ENCODE results near the gene SEPTIN2.
"Not testable (repeated sequence)": the region's sequence is repeated elsewhere in the genome, so short reads cannot be mapped to it uniquely, and the experiment has no call there.

Gene SEPTIN2

DNA sequence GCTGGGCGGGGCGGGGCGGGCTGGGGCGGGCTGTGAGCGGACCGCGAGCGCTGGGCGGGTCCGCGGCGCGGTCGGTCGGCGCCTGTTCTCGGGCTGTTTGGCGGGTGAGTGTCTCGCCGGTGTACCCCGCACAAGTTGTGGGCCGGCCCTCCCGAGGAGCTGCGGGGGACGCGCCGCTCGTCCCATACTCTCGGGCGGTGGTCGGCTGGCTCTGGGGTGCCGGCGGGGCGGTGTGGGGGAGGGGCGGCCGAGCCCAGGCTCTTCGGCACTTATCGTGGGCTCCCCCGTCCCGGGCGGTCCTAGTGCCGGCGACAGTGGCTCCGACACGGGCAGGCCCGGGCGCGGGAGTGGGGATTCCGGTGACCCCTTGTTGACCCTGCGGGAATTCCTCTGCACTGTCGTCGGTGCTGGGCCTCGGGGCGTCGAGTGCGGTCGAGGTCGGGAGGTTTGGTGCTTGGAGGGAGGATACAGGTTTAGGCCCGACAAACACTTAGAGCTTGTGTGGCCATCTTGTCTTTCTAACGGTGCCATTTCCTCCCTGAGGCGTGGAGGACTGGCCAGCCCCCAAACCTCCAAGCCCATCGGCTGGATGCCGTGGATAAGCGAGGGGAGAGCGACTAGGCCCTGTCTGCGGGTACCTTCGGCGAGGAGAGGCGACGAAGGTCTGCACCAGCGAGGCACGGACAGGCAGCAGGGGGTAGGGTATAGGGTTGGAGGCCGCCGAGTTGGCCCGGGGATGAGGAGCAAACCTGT lies at the start of gene SEPTIN2:
SEPTIN2 (plus strand) TSS at position 47 of the 753 bp plus-strand sequence. CDS start 8,308 bp downstream, outside the sequence.
- no peak for DNase-seq (ENCODE audit: low spot score)

DNA sequence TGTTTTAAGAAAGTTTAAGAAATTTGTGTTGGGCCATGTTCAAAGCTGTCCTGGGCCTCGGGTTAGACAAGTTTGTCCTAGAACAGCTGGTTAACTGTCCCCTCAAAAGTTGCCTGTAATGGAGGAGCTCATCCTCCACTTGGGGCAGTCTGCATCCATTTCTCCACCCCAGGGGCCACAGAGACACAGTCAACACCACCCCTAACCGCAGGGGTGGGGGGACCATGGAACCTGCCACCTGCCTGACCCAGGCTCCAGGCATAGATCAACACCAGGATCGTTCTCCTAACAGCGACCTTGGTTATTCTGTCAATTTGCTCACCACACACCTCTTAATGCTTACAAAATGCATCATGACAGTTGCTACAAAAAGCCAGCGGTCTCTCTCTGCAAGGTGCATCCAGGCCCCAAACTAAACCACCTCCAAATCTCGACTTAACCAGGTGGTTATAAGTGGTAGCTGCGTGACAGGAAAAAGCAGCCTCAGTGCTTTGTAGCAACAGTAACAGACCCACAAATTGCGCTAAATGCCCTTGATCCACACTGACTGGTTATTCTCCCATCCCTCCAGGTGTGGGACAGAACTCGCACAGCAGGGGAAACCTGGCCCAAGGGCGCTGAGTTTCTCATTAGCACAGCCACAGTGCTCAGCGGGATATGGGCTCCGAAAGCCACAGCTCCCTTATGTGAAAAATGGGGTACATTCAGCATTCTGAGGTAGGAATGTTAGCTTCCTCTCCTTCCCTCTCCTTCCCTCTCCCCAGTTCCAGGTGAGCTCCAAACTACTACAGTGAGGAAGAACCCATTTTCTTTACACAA lies 48.3 kb upstream of the SEPTIN2 start:
- DNase-seq (ENCODE audit: low spot score): no peak

DNA sequence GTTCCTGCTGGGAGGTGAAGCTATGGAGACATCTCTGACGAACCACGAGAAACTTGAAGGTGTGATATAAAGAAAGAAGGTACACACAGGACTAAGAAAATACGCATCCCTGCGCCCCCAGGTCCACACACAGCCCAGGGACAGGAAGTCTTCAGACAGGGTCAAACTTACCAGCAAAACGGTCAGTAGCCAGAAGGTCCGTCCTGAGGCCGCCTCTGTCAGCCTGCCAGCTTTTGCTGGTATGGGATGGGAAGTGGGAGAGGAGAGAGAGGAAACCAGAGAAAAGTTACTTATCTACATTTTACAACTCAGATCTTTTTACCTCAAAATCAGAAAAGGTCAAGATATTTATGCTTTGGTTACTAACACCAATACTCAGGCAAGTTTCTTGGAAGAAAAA lies 47.4 kb upstream of the SEPTIN2 start:
- DNase-seq (ENCODE audit: low spot score): no peak

- DNase-seq (ENCODE audit: low spot score): no peak
Observed at GRCh38 chr2:241268716-241269445, 46.8 kb upstream of the SEPTIN2 start.

DNA sequence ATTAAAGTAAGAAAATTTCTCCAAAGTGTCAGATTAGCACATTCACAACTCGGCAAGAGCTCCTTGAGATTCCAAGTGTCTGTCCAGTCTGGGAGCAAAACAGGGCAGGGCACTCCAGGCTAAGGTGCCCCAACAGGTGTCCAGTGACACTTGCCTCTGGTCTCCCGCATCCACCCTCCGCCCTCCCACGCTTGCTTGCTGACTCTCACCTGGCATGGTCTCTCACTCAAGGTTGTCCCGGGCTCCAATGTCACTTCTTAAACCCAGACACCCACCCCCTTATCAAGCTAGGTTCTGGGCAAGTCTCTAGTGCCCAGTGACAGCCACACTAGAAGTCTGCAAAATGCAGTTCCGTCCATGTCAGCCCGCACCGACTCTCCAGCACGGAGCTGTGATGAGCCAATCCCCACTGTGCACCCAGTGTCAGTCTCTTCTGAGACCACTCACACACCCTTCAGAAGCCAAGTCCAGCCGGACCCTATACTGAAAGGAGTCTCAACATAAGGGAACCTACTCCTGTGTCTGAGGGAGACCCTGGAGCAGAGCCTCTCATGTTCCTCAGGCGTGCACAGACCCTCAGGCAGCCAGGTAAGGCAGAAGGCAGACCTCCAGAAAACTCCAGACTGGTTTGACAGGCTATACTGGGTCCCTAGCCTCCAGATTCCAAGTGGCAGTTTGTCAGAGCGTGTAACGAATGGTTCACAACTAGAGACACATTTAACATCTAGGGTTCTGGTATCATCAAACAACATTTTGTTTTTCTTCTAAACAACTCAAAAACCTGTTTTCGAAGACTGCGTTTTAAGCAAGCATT lies 45.8 kb upstream of the SEPTIN2 start:
- DNase-seq (ENCODE audit: low spot score): no peak

DNA sequence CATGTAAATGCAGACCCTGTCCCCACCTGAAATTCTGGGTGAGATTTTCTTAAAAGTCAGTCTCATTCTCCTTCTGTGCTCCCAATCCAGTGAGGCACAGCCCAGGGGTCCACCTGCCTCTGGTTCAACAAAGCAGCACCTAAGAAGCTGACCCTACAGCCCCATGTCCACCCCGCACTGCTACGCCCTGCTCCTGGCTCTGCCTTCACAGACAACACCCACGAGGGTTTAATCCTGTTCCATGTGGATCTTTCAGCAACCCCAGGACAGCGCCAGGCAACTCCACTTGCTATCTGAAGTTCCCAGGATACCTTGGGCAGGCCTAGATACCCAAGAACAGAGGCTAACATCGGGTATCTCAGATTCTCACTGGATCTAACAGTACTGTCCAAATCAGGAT lies 45.2 kb upstream of the SEPTIN2 start:
- no peak for DNase-seq (ENCODE audit: low spot score)

- peak; percentile 49 for DNase-seq (ENCODE audit: low spot score)
Observed at GRCh38 chr2:241271706-241272302, 43.9 kb upstream of the SEPTIN2 start.

- DNase-seq (ENCODE audit: low spot score): peak; percentile 55
Observed at GRCh38 chr2:241272303-241273209, 43.2 kb upstream of the SEPTIN2 start.

DNA sequence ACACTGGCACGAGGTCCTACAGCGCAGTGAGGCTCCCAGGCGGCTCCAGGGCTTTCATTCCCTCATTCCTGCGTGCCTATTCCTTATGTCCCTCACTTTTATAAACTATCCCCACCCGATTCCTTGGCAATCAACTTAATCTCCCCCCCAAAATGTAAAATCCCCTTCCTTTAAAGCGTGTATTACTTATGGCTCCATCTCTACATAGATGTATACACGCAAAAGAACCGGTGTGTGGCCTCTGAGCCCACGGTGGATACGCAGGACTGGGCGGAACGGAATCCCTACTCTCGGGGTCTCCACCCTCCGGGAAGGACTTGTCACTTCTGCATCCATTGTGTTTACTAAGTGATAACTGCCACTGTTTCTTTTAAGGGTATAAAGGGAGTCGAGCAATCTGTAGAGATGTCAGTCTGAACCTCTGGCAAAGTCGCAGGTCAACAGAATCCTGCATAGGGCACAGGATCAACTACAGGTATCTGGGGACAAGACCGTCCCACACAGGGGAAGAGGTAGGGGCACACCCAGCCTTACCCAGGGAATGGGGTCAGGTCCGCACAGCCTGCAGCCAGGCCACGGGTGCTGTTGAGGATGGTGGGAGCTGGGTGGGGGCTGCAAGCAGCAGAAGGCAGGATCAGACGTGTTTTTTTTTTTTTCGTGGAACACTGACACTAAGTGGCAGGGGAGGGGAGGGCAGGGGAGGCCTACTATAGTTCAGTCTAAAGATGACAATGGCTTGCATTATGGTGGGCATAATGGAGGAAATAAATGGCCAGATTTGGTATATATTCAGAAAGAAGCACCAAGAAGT lies 42.3 kb upstream of the SEPTIN2 start:
- no peak for DNase-seq (ENCODE audit: low spot score)

- no peak for DNase-seq (ENCODE audit: low spot score)
Observed at GRCh38 chr2:241274127-241274526, 41.6 kb upstream of the SEPTIN2 start.

- no peak for DNase-seq (ENCODE audit: low spot score)
Observed at GRCh38 chr2:241275504-241275903, 40.2 kb upstream of the SEPTIN2 start.

DNA sequence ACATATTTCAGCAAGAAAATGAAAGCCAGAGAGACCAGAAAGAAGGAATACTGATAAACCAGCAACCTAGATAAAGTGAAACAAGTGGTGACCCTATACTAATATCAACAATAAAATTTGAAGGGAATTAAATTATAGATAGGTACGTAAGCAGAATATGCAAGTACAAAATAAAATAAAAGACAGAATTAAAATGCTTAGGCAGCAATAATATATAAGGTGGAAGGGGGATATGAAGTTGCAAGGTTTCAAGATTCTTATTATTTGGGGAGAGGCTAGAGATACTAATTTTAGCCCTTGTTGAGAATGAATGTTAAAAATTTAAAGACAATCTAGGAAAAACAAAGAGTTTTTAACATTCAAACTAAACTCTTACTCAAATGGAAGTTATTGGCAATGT lies 39.8 kb upstream of the SEPTIN2 start:
- DNase-seq (ENCODE audit: low spot score): no peak

- not testable (repeated sequence) for DNase-seq (ENCODE audit: low spot score)
Observed at GRCh38 chr2:241278306-241278705, 37.4 kb upstream of the SEPTIN2 start.

DNA sequence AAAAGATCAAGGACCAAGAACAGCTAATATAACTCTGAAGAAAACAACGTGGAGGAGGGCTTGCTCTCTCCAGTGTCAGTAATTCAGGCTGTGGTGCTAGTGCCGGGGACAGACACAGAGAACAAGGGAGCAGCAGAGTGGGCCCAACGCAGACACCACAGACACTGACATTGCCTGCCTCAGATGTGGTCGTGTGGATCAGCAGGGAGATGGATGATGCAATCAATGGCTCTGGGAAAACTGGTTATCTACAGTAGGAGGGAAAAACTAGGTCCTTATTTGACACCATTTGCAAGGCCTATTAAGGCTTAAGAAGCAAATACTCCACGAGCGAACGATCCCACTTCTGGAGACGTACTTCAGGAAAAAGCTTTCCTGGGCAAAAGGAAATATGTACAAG lies 36.3 kb upstream of the SEPTIN2 start:
- no peak for DNase-seq (ENCODE audit: low spot score)

DNA sequence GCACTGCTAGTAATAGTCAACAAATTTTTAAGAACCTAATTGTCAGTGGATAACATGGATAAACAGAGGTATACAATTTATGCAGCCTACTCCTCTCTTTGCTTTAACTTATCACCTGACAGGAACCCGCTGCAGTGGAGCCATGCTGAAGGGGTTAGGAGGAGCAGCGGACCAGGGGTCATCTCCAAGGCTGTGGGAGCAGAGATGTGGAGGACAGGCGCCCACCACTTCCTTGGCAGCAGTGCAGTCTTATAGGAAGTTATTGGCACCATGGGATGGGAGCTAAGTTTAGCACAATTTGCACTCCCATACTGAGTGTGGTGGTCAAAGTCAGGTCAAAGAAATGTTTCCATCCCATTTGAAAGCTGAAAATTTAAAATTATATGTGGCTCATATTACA lies 35.9 kb upstream of the SEPTIN2 start:
- no peak for DNase-seq (ENCODE audit: low spot score)

DNA sequence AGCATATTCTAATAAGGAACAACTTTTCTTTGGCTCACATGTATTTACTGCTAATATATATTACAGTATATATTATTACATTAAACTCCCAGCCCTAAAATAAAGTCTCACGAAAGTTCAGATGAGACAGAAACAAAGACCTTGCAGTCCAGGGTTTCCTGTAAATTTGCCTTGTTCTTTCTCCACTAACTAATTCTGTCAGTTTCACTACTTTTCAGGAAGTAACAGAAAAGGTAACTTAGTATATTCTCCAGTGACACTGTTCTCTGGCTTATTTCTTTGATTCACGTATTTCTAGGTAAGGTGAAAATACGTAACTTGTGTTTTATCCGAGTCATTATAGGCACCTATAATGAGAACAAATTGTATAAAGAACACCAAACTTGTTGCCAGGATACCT lies 35.4 kb upstream of the SEPTIN2 start:
- DNase-seq (ENCODE audit: low spot score): no peak

- DNase-seq (ENCODE audit: low spot score): no peak
Observed at GRCh38 chr2:241282555-241282954, 33.2 kb upstream of the SEPTIN2 start.

DNA sequence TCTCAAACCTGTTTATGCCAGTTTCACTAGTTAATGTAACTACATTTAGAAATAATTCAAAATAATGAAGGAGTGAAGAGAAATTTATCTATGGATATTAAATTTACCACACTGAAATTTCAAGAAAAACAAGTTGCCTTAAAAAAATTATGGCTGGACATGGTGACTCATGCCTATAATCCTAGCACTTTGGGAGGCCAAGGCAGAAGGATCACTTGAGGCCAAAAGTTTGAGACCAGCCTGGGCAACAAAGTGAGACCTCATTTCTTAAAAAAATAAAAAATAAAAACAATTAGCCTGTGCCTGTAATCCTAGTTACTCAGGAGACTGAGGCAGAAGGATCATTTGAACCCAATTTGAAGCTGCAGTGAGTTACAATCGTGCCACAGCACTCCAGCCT lies 30.1 kb upstream of the SEPTIN2 start:
- DNase-seq (ENCODE audit: low spot score): no peak

GRCh38 chr2:241286348-241287090 lies 29.2 kb upstream of the SEPTIN2 start:
- DNase-seq (ENCODE audit: low spot score): no peak
